IPS-18c (cell line): ENCODE results near the gene GGA2.

ENCODE experiments used
- H3K4me3 ChIP-seq: 2 replicates; pipeline ENCODE4 v1.7.0; 2013; ENCODE audit warnings: low read depth, mild to moderate bottlenecking, low read length, moderate library complexity; ENCODE audit not compliant: insufficient read depth
- H3K9me3 ChIP-seq: one replicate; pipeline ENCODE4 v1.6.1; 2013; ENCODE audit warnings: mild to moderate bottlenecking, low read length, moderate library complexity; ENCODE audit not compliant: control insufficient read depth, insufficient read depth

GGA2 gene

GRCh38 chr16:23530062-23530461 lies 19.8 kb upstream of the GGA2 start:
- H3K4me3 ChIP-seq: no peak overlapping the region
- no peaks in the 10 kb centered on the region for H3K9me3 ChIP-seq

- Histone ChIP-seq H3K4me3 (no peak overlapping the region), H3K9me3 (no peaks in the 10 kb centered on the region)
Measured at GRCh38 chr16:23528644-23529310, 18.5 kb upstream of the GGA2 start.

- Histone ChIP-seq H3K4me3 (no peak overlapping the region), H3K9me3 (no peaks in the 10 kb centered on the region)
Measured at GRCh38 chr16:23527961-23528643, 17.8 kb upstream of the GGA2 start.

- H3K4me3 ChIP-seq: no peak overlapping the region
- H3K9me3 ChIP-seq: no peaks in the 10 kb centered on the region
Measured at GRCh38 chr16:23524886-23525285, 14.6 kb upstream of the GGA2 start.

GRCh38 chr16:23523876-23524385 lies 13.6 kb upstream of the GGA2 start:
- Histone ChIP-seq H3K9me3 (no peaks in the 10 kb centered on the region), H3K4me3 (no peak overlapping the region)

- Histone ChIP-seq H3K4me3 (no peak overlapping the region; the same call in 1 of the 2 replicates), H3K9me3 (no peaks in the 10 kb centered on the region)
Measured at GRCh38 chr16:23523321-23523720, 13.0 kb upstream of the GGA2 start.

GRCh38 chr16:23521965-23522364 lies 11.7 kb upstream of the GGA2 start:
- no peaks in the 10 kb centered on the region for H3K9me3 ChIP-seq
- no peak overlapping the region for H3K4me3 ChIP-seq

GRCh38 chr16:23521037-23521743 lies 10.9 kb upstream of the GGA2 start:
- H3K9me3 ChIP-seq: no peaks in the 10 kb centered on the region
- H3K4me3 ChIP-seq: no peak overlapping the region

GRCh38 chr16:23520500-23520899 lies 10.2 kb upstream of the GGA2 start:
- no peak overlapping the region for H3K4me3 ChIP-seq

GRCh38 chr16:23519282-23519681 lies 9.0 kb upstream of the GGA2 start:
- H3K4me3 ChIP-seq: no peak overlapping the region
- H3K9me3 ChIP-seq: no peaks in the 10 kb centered on the region

More at GRCh38 chr16:23520500-23520899, 10.2 kb upstream of the GGA2 start:
- no peaks in the 10 kb centered on the region for H3K9me3 ChIP-seq

- H3K4me3 ChIP-seq: no peak overlapping the region
- no peaks in the 10 kb centered on the region for H3K9me3 ChIP-seq
Measured at GRCh38 chr16:23518435-23518891, 8.2 kb upstream of the GGA2 start.

- H3K9me3 ChIP-seq: no peaks in the 10 kb centered on the region
- no peak overlapping the region for H3K4me3 ChIP-seq
Measured at GRCh38 chr16:23516366-23517137, 6.3 kb upstream of the GGA2 start.

- no peaks in the 10 kb centered on the region for H3K9me3 ChIP-seq
- no peak overlapping the region for H3K4me3 ChIP-seq
Measured at GRCh38 chr16:23515881-23516280, 5.6 kb upstream of the GGA2 start.

GRCh38 chr16:23514381-23515152 lies 4.3 kb upstream of the GGA2 start:
- Histone ChIP-seq H3K4me3 (no peak overlapping the region), H3K9me3 (no peaks in the 10 kb centered on the region)

- H3K4me3 ChIP-seq: no peak overlapping the region
- no peaks in the 10 kb centered on the region for H3K9me3 ChIP-seq
Measured at GRCh38 chr16:23512168-23512695, 1.9 kb upstream of the GGA2 start.

- no peak overlapping the region for H3K4me3 ChIP-seq
- H3K9me3 ChIP-seq: no peaks in the 10 kb centered on the region
Measured at GRCh38 chr16:23511731-23512130, 1.4 kb upstream of the GGA2 start.
